HepG2 (cell line): ENCODE results near the gene ARHGAP45. TPM values are rescaled to one million over a fixed set of nuclear protein-coding genes. Genes with fewer than 3 reads are reported as not detected.

Source experiments
- BCL3 ChIP-seq: sonication (generic); formaldehyde crosslinking; IDR thresholded peaks from 2 replicates; pipeline ENCODE4 v1.5.1; 2020; ENCODE audit warnings: mild to moderate bottlenecking, missing genetic modification reagents, moderate library complexity
- DRAP1 ChIP-seq: IDR thresholded peaks from 2 replicates; pipeline ENCODE4 v1.6.1; 2016; ENCODE audit warnings: missing genetic modification reagents, missing compliant biosample characterization
- ELF1 ChIP-seq: sonication (generic); formaldehyde crosslinking; IDR thresholded peaks from 2 replicates; pipeline ENCODE4 v1.4.0; 2020; ENCODE audit warnings: missing genetic modification reagents
- ETV5 ChIP-seq: IDR thresholded peaks from 2 replicates; pipeline ENCODE4 v1.6.1; 2018; ENCODE audit warnings: missing biosample characterization, missing genetic modification reagents, inconsistent platforms, borderline replicate concordance
- HDAC1 ChIP-seq: sonication (generic); formaldehyde crosslinking; IDR thresholded peaks from 2 replicates; pipeline ENCODE4 v1.5.1; 2020; ENCODE audit warnings: mild to moderate bottlenecking, missing genetic modification reagents
- HNF4A ChIP-seq: sonication (generic); formaldehyde crosslinking; IDR thresholded peaks from 2 replicates; pipeline ENCODE4 v1.4.0; 2020; ENCODE audit warnings: missing genetic modification reagents
- NAIF1 ChIP-seq: sonication (generic); formaldehyde crosslinking; IDR thresholded peaks from 2 replicates; pipeline ENCODE4 v1.5.0; 2020; ENCODE audit warnings: mild to moderate bottlenecking, missing genetic modification reagents, borderline replicate concordance
- NFE2L2 ChIP-seq: fragments of 150-350 bp; IDR thresholded peaks from 2 replicates; pipeline ENCODE4 v1.6.1; 2014; ENCODE audit warnings: low read length
- PLRG1 ChIP-seq: fragments of 450-650 bp; conservative IDR thresholded peaks from 2 replicates; pipeline ENCODE4 v1.6.1; 2016
- RBM39 ChIP-seq: fragments of 200-400 bp; formaldehyde crosslinking; IDR thresholded peaks from one replicate; pipeline ENCODE4 v1.6.1; 2018; ENCODE audit warnings: antibody characterized with exemption, mild to moderate bottlenecking, low read depth, low read length; ENCODE audit not compliant: poor library complexity, severe bottlenecking
- SETDB1 ChIP-seq: sonication (generic); formaldehyde crosslinking; IDR thresholded peaks from 2 replicates; pipeline ENCODE4 v1.5.1; 2020; ENCODE audit warnings: missing genetic modification reagents, mild to moderate bottlenecking, borderline replicate concordance
- SNAPC5 ChIP-seq: sonication (generic); formaldehyde crosslinking; IDR thresholded peaks from 2 replicates; pipeline ENCODE4 v1.8.1; 2023; ENCODE audit warnings: mild to moderate bottlenecking, missing genetic modification reagents, borderline replicate concordance
- SNRNP70 ChIP-seq: fragments of 200-400 bp; formaldehyde crosslinking; IDR thresholded peaks from 2 replicates; pipeline ENCODE4 v1.6.1; 2017; ENCODE audit warnings: mild to moderate bottlenecking, low read depth, low read length, moderate library complexity
- WIZ ChIP-seq: sonication (generic); formaldehyde crosslinking; IDR thresholded peaks from 2 replicates; pipeline ENCODE4 v1.5.1; 2020; ENCODE audit warnings: mild to moderate bottlenecking, missing genetic modification reagents
- ZBTB42 ChIP-seq: sonication (generic); formaldehyde crosslinking; IDR thresholded peaks from 2 replicates; pipeline ENCODE4 v1.5.0; 2020; ENCODE audit warnings: mild to moderate bottlenecking, missing genetic modification reagents
- ZFX ChIP-seq: sonication (generic); formaldehyde crosslinking; IDR thresholded peaks from 2 replicates; pipeline ENCODE4 v1.4.0; 2020; ENCODE audit warnings: mild to moderate bottlenecking, low read depth, missing genetic modification reagents, moderate library complexity
- ZNF335 ChIP-seq: sonication (generic); formaldehyde crosslinking; IDR thresholded peaks from 2 replicates; pipeline ENCODE4 v1.4.0; 2020; ENCODE audit warnings: missing genetic modification reagents
- ZNF773 ChIP-seq: sonication (generic); formaldehyde crosslinking; IDR thresholded peaks from 2 replicates; pipeline ENCODE4 v1.4.0; 2020; ENCODE audit warnings: missing genetic modification reagents, borderline replicate concordance
- polyA plus RNA-seq, 8 experiments: library from polyadenylated mRNA; depleted of rRNA in 3 of 8; stranded (reverse) in 7 of 8; unstranded in 1 of 8; fragments of >200 nt; fragmentation: Illumina TruSeq in 4 of 8; extraction: Trizol in 4 of 8; gene quantifications; 2 replicates each; pipeline versions ENCODE4 v1.2.1 to v1.2.3, GENCODE V29; 2011 to 2016; ENCODE audit warnings: low read depth in 4 of 8, missing spikeins in 1 of 8, mixed read lengths in 1 of 8; ENCODE audit not compliant: insufficient read depth in 1 of 8
- total RNA-seq, 5 experiments: library from RNA; depleted of rRNA; stranded (reverse); fragments of >200 nt; fragmentation: Illumina TruSeq; extraction: Trizol; gene quantifications; 2 replicates each; pipeline ENCODE4 v1.2.3, GENCODE V29; 2016; ENCODE audit warnings: low read depth in 1 of 5
- TF ChIP-seq, protein P1 (sequence below): sonication (generic); formaldehyde crosslinking; conservative IDR thresholded peaks from 2 replicates; pipeline ENCODE4 v1.4.0; 2020; ENCODE audit warnings: missing genetic modification reagents
- TF ChIP-seq, protein P2 (sequence below): sonication (generic); formaldehyde crosslinking; IDR thresholded peaks from 2 replicates; pipeline ENCODE4 v1.4.0; 2020; ENCODE audit warnings: mild to moderate bottlenecking, missing genetic modification reagents
- TF ChIP-seq, protein P3 (sequence below): sonication (generic); formaldehyde crosslinking; IDR thresholded peaks from 2 replicates; pipeline ENCODE4 v1.4.0; 2020; ENCODE audit warnings: mild to moderate bottlenecking, missing genetic modification reagents
- TF ChIP-seq, protein P4 (sequence below): sonication (generic); formaldehyde crosslinking; IDR thresholded peaks from 2 replicates; pipeline ENCODE4 v1.4.0; 2020; ENCODE audit warnings: missing genetic modification reagents

The ARHGAP45 gene
- total and polyA plus RNA-seq, 2 of the 13 experiments (the other 11 are each of a cell fraction or from before 2014, with no cell fraction given) = 0.84 to 32.0 TPM

GRCh38 chr19:1039646-1040475 is 27.1 kb upstream of the ARHGAP45 start, which contains the start of gene ABCA7 (continued):
- TF ChIP-seq ZNF335 (peak; percentile 83), SETDB1 (no peak), HDAC1 (CRISPR knock-in tag) (peak; percentile 53; the same call in 1 of the 2 replicates), NAIF1 (CRISPR knock-in tag) (peak; percentile 77; the same call in 1 of the 2 replicates), ELF1 (CRISPR knock-in tag) (peak; percentile 63), ETV5 (CRISPR knock-in tag) (peak; percentile 46; the same call in 1 of the 2 replicates), ZBTB42 (CRISPR knock-in tag) (no peak), NFE2L2 (no peak), RBM39 (peak; percentile 61), HNF4A (no peak), ZNF773 (no peak), BCL3 (CRISPR knock-in tag) (0 out of 2 replicates have a peak, but pooled peaks have one; percentile 34), WIZ (CRISPR knock-in tag) (no peak), SNAPC5 (CRISPR knock-in tag) (no peak), SNRNP70 (no peak), PLRG1 (no peak), ZFX (CRISPR knock-in tag) (peak; percentile 68), DRAP1 (CRISPR knock-in tag) (peak; percentile 81; the same call in 1 of the 2 replicates)
- TF ChIP-seq, protein P1, sequence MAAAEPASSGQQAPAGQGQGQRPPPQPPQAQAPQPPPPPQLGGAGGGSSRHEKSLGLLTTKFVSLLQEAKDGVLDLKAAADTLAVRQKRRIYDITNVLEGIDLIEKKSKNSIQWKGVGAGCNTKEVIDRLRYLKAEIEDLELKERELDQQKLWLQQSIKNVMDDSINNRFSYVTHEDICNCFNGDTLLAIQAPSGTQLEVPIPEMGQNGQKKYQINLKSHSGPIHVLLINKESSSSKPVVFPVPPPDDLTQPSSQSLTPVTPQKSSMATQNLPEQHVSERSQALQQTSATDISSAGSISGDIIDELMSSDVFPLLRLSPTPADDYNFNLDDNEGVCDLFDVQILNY (CRISPR knock-in tag) = peak; percentile 65
- TF ChIP-seq, protein P2, sequence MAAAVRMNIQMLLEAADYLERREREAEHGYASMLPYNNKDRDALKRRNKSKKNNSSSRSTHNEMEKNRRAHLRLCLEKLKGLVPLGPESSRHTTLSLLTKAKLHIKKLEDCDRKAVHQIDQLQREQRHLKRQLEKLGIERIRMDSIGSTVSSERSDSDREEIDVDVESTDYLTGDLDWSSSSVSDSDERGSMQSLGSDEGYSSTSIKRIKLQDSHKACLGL (CRISPR knock-in tag) = no peak; the same call in 1 of the 2 replicates
- TF ChIP-seq, protein P3, sequence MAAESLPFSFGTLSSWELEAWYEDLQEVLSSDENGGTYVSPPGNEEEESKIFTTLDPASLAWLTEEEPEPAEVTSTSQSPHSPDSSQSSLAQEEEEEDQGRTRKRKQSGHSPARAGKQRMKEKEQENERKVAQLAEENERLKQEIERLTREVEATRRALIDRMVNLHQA (CRISPR knock-in tag) = no peak
- TF ChIP-seq, protein P4, sequence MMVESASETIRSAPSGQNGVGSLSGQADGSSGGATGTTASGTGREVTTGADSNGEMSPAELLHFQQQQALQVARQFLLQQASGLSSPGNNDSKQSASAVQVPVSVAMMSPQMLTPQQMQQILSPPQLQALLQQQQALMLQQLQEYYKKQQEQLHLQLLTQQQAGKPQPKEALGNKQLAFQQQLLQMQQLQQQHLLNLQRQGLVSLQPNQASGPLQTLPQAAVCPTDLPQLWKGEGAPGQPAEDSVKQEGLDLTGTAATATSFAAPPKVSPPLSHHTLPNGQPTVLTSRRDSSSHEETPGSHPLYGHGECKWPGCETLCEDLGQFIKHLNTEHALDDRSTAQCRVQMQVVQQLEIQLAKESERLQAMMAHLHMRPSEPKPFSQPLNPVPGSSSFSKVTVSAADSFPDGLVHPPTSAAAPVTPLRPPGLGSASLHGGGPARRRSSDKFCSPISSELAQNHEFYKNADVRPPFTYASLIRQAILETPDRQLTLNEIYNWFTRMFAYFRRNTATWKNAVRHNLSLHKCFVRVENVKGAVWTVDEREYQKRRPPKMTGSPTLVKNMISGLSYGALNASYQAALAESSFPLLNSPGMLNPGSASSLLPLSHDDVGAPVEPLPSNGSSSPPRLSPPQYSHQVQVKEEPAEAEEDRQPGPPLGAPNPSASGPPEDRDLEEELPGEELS (CRISPR knock-in tag) = no peak
